HG03432 (cell line): ENCODE data around the gene RAET1L.
"Not testable (repeated sequence)": the region's sequence is repeated elsewhere in the genome, so short reads cannot be mapped to it uniquely, and the experiment has no call there.

Experiments
- ATAC-seq: cut with Tn5 transposase; IDR thresholded peaks from one replicate; pipeline ENCODE4 v1.9.1; 2021; ENCODE audit warnings: mild to moderate bottlenecking, moderate library complexity; ENCODE audit not compliant: unreplicated experiment

The RAET1L gene, protein sequence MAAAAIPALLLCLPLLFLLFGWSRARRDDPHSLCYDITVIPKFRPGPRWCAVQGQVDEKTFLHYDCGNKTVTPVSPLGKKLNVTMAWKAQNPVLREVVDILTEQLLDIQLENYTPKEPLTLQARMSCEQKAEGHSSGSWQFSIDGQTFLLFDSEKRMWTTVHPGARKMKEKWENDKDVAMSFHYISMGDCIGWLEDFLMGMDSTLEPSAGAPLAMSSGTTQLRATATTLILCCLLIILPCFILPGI

GRCh38 chr6:150025201-150025917 lies at the start of gene RAET1L:
Gene RAET1L, minus strand, starts transcription at chr6:150025532. Its CDS starts 61 bp downstream, at chr6:150025471.
- ATAC-seq = no peak

- no peak for ATAC-seq
These were observed 49.7 kb upstream of the RAET1L start for GRCh38 chr6:150075034-150075421.

- not testable (repeated sequence) for ATAC-seq
These were observed 49.2 kb upstream of the RAET1L start for GRCh38 chr6:150074396-150075033.

DNA sequence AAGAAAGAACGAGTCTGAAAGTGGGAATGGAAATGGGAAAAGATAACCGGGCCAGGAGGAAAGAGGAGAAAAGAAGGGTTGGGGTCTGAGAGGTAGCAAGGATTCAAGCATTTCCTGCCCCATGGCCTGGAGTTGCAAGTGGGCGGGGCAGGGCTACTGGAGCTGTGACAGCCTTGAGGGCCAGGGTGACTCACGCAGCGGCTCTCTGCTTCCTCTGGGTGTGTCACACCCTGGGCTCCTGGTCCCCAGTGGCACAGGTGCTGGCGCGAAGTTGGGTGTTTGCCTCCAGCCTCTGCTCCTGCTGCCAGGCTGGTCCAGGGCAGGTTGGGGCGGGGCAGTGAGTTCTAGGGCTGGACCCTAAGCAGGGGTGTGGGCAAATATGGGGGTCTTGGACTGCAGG lies 46.9 kb upstream of the RAET1L start:
- no peak for ATAC-seq

- ATAC-seq = no peak
These were observed 45.0 kb upstream of the RAET1L start for GRCh38 chr6:150070236-150070818.

DNA sequence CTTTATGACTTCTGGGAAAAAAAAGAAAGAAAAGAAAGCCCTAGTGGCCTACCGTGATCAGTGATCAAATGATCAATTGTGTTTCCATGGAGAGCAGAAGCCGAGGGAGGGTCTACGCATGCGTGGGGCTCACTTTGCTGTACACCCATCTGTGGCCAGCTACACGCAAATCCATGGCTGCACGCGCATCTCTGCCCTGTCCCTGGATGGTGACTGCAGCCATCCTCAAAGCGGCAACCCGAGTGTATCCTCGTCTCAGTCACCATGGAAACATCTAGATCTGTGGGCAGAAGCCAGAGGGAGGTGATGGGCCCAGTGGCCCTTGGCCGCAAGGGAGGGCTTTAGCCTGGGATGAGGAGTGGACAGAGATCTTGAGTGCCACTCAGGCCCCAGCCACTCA lies 44.4 kb upstream of the RAET1L start:
- no peak for ATAC-seq

DNA sequence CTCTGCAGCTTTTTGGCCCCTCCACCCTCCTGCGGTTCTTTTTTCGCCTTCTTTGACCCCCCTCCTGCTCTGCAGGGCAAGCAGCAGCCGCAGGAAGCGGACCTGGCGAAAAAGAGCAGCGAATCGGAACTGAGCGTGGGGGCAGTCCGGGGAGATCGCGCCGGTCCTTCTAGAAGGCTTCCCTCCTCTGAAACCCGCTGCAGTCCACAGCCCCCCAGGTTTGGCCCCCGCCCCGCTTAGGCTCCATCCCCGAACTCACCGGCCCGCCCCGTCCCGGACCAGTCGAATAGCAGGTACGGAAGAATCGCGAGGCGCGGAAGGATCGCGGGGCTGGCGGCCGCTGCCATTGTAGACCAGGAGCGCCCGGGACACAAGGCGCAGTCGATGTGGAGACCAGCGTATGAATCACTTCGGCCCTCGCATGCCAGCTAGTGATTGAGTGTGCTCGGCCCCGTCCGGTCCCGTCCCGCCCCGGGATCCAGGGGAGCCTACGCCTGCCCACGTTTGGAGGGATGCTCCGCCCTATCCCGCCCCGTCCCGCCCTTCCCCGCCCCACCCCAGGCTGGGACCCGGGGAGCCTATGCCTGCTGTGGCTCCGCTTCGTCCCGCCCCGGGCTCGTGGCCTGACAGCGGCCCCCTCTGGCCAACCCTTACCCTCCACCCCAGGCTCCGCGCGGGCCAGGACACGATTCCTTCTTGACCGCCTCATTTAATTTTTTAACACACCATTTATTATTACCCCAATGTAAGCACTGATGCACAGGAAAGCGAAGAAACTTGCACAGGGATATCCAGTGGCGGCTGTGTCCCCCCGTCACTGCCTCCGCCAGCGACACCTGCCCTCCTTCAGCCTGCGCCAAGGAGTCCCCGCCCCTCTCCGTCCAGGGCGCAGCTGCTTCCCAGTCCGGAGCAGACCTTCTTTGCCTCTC lies 43.7 kb upstream of the RAET1L start, which contains the start of gene ULBP3:
Gene ULBP3, minus strand, starts transcription at position 402 of the 929 bp plus-strand sequence. Its CDS starts 55 bp downstream, at position 347.
- peak; percentile 72 for ATAC-seq

GRCh38 chr6:150068151-150068550 lies 42.8 kb upstream of the RAET1L start:
- ATAC-seq = no peak

DNA sequence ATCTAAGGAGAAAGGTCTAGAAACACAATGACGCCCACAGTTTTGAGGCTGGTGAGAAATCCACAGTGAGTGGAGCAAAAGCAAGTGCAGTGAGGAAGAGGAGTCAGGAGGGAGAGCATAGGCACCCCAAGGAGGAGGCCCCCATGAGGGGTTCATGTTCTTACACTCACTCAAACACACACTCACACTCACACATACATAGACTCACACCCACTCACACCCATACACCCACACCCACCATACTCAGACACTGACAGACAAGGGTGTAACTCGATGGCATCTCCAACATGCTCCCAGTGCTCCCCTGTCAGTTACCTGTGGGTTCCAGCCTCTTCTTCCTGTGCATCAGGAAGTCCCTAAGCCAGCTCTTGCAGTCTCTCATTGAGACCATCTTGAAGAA lies 39.8 kb upstream of the RAET1L start:
- ATAC-seq = no peak

DNA sequence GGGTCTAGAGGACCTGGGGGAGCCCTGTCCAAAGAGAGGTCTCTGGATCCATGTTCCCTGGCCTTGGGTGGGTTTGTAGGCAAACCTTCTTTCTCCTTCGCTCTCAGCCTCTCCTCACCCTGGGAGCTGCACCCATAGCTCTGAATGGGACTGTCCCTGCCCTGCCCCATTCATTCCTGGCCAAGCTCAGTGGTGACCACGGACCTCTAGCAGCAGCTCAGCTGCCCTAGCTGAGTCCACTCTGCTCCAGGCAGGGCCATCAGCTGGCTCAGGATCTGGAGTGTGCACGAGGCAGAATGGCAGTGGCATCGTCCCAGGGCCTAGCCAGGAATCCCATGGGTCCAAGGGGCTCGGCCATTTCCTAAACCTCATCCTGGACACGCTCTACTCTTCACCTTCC lies 38.3 kb upstream of the RAET1L start:
- ATAC-seq = no peak

DNA sequence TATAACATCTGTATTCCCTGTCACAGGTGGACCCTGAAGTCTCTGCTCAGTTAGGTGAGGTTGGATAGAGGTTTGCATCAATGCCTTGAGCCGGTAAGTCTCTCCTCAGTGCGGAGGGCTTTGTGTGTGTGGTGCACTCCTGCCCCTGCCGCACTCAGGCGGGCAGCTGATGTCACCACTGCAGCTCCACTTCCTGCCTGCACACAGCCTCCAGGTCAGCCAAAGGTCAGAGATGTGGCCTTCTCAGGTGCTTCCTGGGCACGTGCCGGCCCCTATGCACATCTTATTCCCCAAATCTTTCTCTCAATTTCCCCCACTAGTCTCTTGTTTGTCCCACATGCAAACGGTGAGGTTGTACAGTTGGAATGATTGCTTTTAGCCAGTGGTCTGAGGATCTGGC lies 34.6 kb upstream of the RAET1L start:
- ATAC-seq = peak; percentile 72

- no peak for ATAC-seq
These were observed 33.7 kb upstream of the RAET1L start for GRCh38 chr6:150058986-150059385.

- no peak for ATAC-seq
These were observed 33.0 kb upstream of the RAET1L start for GRCh38 chr6:150058231-150058792.

DNA sequence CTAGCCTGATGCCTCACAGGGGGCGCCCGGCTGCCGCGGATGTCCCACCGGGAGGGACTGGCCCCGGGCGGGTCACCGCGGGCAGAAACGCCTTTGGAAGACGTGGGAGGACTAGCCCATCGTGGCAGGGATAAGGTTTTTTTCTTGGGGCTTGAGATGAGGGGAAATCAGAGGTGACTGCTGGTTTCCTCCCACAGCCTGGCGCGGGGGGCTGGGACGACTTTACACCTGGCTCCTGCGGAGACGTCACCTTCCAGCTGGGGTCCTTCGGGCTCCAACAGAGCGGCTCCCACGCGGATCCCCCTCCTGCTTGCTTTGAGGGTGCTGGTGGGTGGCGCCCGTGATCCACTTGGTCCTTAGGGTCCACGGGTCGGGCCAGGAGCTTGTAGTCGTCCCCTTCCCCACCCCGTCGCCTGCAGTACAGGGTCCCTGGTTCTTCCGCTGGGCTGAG lies 32.2 kb upstream of the RAET1L start:
- no peak for ATAC-seq

GRCh38 chr6:150056916-150057315 lies 31.6 kb upstream of the RAET1L start:
- ATAC-seq = no peak

- no peak for ATAC-seq
These were observed 30.8 kb upstream of the RAET1L start for GRCh38 chr6:150056156-150056555.

- no peak for ATAC-seq
These were observed 29.8 kb upstream of the RAET1L start for GRCh38 chr6:150055131-150055530.

- ATAC-seq = no peak
These were observed 28.1 kb upstream of the RAET1L start for GRCh38 chr6:150053450-150053849.

DNA sequence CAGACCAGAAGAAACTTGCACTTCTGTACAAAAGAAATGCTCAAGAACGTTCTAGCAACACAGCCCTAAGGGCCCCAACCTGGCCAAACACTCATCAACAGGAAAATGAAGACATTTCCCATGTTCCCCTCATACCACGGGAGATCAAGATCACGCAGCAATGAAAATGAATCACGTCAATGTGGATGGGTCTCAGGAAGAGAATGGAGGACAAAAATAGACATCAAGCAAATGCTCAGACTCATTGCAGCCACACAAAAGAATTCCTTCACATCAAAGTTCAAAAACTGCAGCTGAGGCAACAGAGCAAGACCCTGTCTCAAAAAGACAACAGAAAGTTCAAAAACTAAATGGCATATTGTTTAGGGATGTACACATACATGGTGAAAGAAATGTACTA lies 25.5 kb upstream of the RAET1L start:
- no peak for ATAC-seq

GRCh38 chr6:150048099-150048498 lies 22.8 kb upstream of the RAET1L start:
- ATAC-seq = no peak
